SK-N-SH treated with all-trans-retinoic acid at 6 μM for 48 hours (cell line): ENCODE measurements around the gene RPL37.
"Not testable (repeated sequence)": the region's sequence is repeated elsewhere in the genome, so short reads cannot be mapped to it uniquely, and the experiment has no call there.

ENCODE experiments used
- ATAC-seq: fragments of 200-7000 bp; cut with Tn5 transposase; 3 replicates; pipeline ENCODE4 v1.9.1; 2020; ENCODE audit warnings: mild to moderate bottlenecking, moderate library complexity
- ARNTL ChIP-seq: fragments of 450-650 bp; formaldehyde crosslinking; IDR thresholded peaks from 2 replicates; pipeline ENCODE4 v1.5.0; 2020; ENCODE audit warnings: low read depth, mild to moderate bottlenecking, moderate library complexity, borderline replicate concordance
- BACH2 ChIP-seq: fragments of 250-450 bp; sonication (Bioruptor Pico); IDR thresholded peaks from 2 replicates; pipeline ENCODE4 v1.9.0; 2021; ENCODE audit warnings: mild to moderate bottlenecking, borderline replicate concordance
- CREB5 ChIP-seq: fragments of 250-450 bp; sonication (Bioruptor Pico); IDR thresholded peaks from 2 replicates; pipeline ENCODE4 v1.5.1; 2020; ENCODE audit warnings: low read depth, mild to moderate bottlenecking, moderate library complexity
- CSDC2 ChIP-seq: fragments of 250-450 bp; sonication (Bioruptor Pico); IDR thresholded peaks from 2 replicates; pipeline ENCODE4 v1.5.0; 2020; ENCODE audit warnings: mild to moderate bottlenecking, moderate library complexity
- CSRNP3 ChIP-seq: fragments of 250-450 bp; sonication (Bioruptor Pico); IDR thresholded peaks from 2 replicates; pipeline ENCODE4 v1.5.1; 2021; ENCODE audit warnings: mild to moderate bottlenecking, moderate library complexity
- ESRRG ChIP-seq: fragments of 250-450 bp; sonication (Bioruptor Pico); IDR thresholded peaks from 2 replicates; pipeline ENCODE4 v1.6.1; 2021; ENCODE audit warnings: mild to moderate bottlenecking
- GLIS3 ChIP-seq: fragments of 250-450 bp; sonication (Bioruptor Pico); IDR thresholded peaks from 2 replicates; pipeline ENCODE4 v1.5.0; 2020; ENCODE audit warnings: mild to moderate bottlenecking, moderate library complexity
- ISL1 ChIP-seq: fragments of 250-450 bp; sonication (Bioruptor Pico); IDR thresholded peaks from 2 replicates; pipeline ENCODE4 v2.1.2; 2022; ENCODE audit warnings: mild to moderate bottlenecking, moderate library complexity
- OSR1 ChIP-seq: fragments of 250-450 bp; sonication (Bioruptor Pico); IDR thresholded peaks from 2 replicates; pipeline ENCODE4 v1.8.0; 2022; ENCODE audit warnings: moderate library complexity, mild to moderate bottlenecking, inconsistent platforms
- PATZ1 ChIP-seq: fragments of 250-450 bp; sonication (Bioruptor Pico); IDR thresholded peaks from 2 replicates; pipeline ENCODE4 v1.8.0; 2020; ENCODE audit warnings: mild to moderate bottlenecking, moderate library complexity, borderline replicate concordance
- POU6F1 ChIP-seq: fragments of 250-450 bp; sonication (Bioruptor Pico); IDR thresholded peaks from 2 replicates; pipeline ENCODE4 v1.8.0; 2021; ENCODE audit warnings: low read depth, mild to moderate bottlenecking, moderate library complexity, borderline replicate concordance
- PPARA ChIP-seq: fragments of 250-450 bp; sonication (Bioruptor Pico); IDR thresholded peaks from 2 replicates; pipeline ENCODE4 v1.5.0; 2020; ENCODE audit warnings: mild to moderate bottlenecking, borderline replicate concordance
- RARB ChIP-seq: fragments of 250-450 bp; sonication (Bioruptor Pico); IDR thresholded peaks from 2 replicates; pipeline ENCODE4 v1.8.0; 2021; ENCODE audit warnings: mild to moderate bottlenecking, moderate library complexity
- SNAI2 ChIP-seq: fragments of 250-450 bp; sonication (Bioruptor Pico); IDR thresholded peaks from 2 replicates; pipeline ENCODE4 v1.5.0; 2020; ENCODE audit warnings: mild to moderate bottlenecking, moderate library complexity
- TCF4 ChIP-seq: fragments of 250-450 bp; sonication (Bioruptor Pico); IDR thresholded peaks from 2 replicates; pipeline ENCODE4 v1.8.0; 2021; ENCODE audit warnings: mild to moderate bottlenecking, moderate library complexity, borderline replicate concordance
- TOX ChIP-seq: fragments of 250-450 bp; sonication (Bioruptor Pico); IDR thresholded peaks from 2 replicates; pipeline ENCODE4 v1.8.0; 2021; ENCODE audit warnings: mild to moderate bottlenecking, moderate library complexity, borderline replicate concordance
- TSHZ2 ChIP-seq: fragments of 250-450 bp; sonication (Bioruptor Pico); IDR thresholded peaks from 2 replicates; pipeline ENCODE4 v1.5.0; 2020; ENCODE audit warnings: mild to moderate bottlenecking, moderate library complexity
- ZC3H10 ChIP-seq: fragments of 250-450 bp; sonication (Bioruptor Pico); IDR thresholded peaks from 2 replicates; pipeline ENCODE4 v1.5.1; 2021; ENCODE audit warnings: mild to moderate bottlenecking, moderate library complexity
- ZFP3 ChIP-seq: fragments of 250-450 bp; sonication (Bioruptor Pico); IDR thresholded peaks from 2 replicates; pipeline ENCODE4 v1.5.0; 2020; ENCODE audit warnings: mild to moderate bottlenecking, moderate library complexity
- ZFP30 ChIP-seq: fragments of 450-650 bp; formaldehyde crosslinking; IDR thresholded peaks from 2 replicates; pipeline ENCODE4 v1.5.0; 2022; ENCODE audit warnings: mild to moderate bottlenecking, moderate library complexity
- ZNF565 ChIP-seq: fragments of 450-650 bp; formaldehyde crosslinking; conservative IDR thresholded peaks from 2 replicates; pipeline ENCODE4 v1.5.0; 2020; ENCODE audit warnings: low read depth, mild to moderate bottlenecking, moderate library complexity
- ZNF70 ChIP-seq: fragments of 450-650 bp; formaldehyde crosslinking; IDR thresholded peaks from 2 replicates; pipeline ENCODE4 v1.5.0; 2020; ENCODE audit warnings: mild to moderate bottlenecking, moderate library complexity
- ZNF8 ChIP-seq: fragments of 450-650 bp; formaldehyde crosslinking; IDR thresholded peaks from 2 replicates; pipeline ENCODE4 v1.5.0; 2020; ENCODE audit warnings: mild to moderate bottlenecking, moderate library complexity

RPL37 gene

GRCh38 chr5:40834849-40835787 is at the start of gene RPL37:
Gene RPL37, minus strand, starts transcription at chr5:40835222. Its CDS starts 37 bp downstream, at chr5:40835185.
- ATAC-seq: peak; percentile 98
- TF ChIP-seq BACH2 (CRISPR knock-in tag) (no peak), ZC3H10 (no peak), CSRNP3 (0 out of 2 replicates have a peak, but pooled peaks have one; percentile 33), RARB (no peak), ZNF565 (CRISPR knock-in tag) (no peak), CREB5 (peak; percentile 19; the same call in 1 of the 2 replicates), ZFP30 (CRISPR knock-in tag) (no peak), PPARA (no peak), OSR1 (CRISPR knock-in tag) (no peak), ZNF70 (CRISPR knock-in tag) (0 out of 2 replicates have a peak, but pooled peaks have one; percentile 5), TSHZ2 (CRISPR knock-in tag) (no peak), ZFP3 (CRISPR knock-in tag) (peak; percentile 74), CSDC2 (CRISPR knock-in tag) (no peak), POU6F1 (CRISPR knock-in tag) (peak; percentile 84; the same call in 1 of the 2 replicates), GLIS3 (CRISPR knock-in tag) (no peak), TOX (peak; percentile 6; the same call in 1 of the 2 replicates), TCF4 (CRISPR knock-in tag) (no peak), ESRRG (CRISPR knock-in tag) (peak; percentile 55; the same call in 1 of the 2 replicates), PATZ1 (CRISPR knock-in tag) (no peak), SNAI2 (no peak), ARNTL (CRISPR knock-in tag) (no peak), ISL1 (CRISPR knock-in tag) (no peak), ZNF8 (peak; percentile 27; the same call in 1 of the 2 replicates)
- TF ChIP-seq, all 23 proteins: peak for 8

GRCh38 chr5:40883051-40883450 is 48.0 kb upstream of the RPL37 start:
- not testable (repeated sequence) for ATAC-seq
